WTC11 (cell line): ENCODE results near the gene SAT1. TPM values are rescaled to one million over a fixed set of nuclear protein-coding genes. Genes with fewer than 3 reads are reported as not detected.

ENCODE experiments used
- ATAC-seq: fragments of 200-7000 bp; cut with Tn5 transposase; 2 replicates; pipeline ENCODE4 v1.10.0; 2021; ENCODE audit warnings: mild to moderate bottlenecking, moderate library complexity
- CTCF ChIA-PET: fragments of 300-600 bp; sonication (Branson Sonifier 250); formaldehyde crosslinking; loops from one replicate; lab custom pipeline; 2021; ENCODE audit warnings: antibody characterized with exemption; lab: Charles Lee
- POLR2A ChIA-PET: fragments of 350-600 bp; sonication (Branson Sonifier 250); formaldehyde crosslinking; loops from one replicate; lab custom pipeline; 2021; ENCODE audit warnings: antibody characterized with exemption; lab: Charles Lee
- DNase-seq: peaks from one replicate; pipeline ENCODE4 v3.0.0; 2021; ENCODE audit warnings: low spot score
- H3K27ac Mint-ChIP-seq: 2 replicates; pipeline ENCODE4 v1.8.0; 2021; ENCODE audit warnings: mixed read lengths
- H3K27me3 Mint-ChIP-seq: 2 replicates; pipeline ENCODE4 v1.8.0; 2021; ENCODE audit warnings: low read depth, mild to moderate bottlenecking, moderate library complexity, mixed read lengths
- H3K36me3 Mint-ChIP-seq: 2 replicates; pipeline ENCODE4 v1.8.0; 2021; ENCODE audit warnings: mixed read lengths
- H3K4me1 Mint-ChIP-seq: 2 replicates; pipeline ENCODE4 v1.8.0; 2022; ENCODE audit warnings: mixed read lengths
- H3K4me3 Mint-ChIP-seq: 2 replicates; pipeline ENCODE4 v1.8.0; 2021; ENCODE audit warnings: mild to moderate bottlenecking, moderate library complexity, mixed read lengths
- H3K9me3 Mint-ChIP-seq: 2 replicates; pipeline ENCODE4 v1.8.0; 2021; ENCODE audit warnings: mixed read lengths
- ATF1 ChIP-seq: sonication (generic); formaldehyde crosslinking; IDR thresholded peaks from 2 replicates; pipeline ENCODE4 v1.8.1; 2023; ENCODE audit warnings: mild to moderate bottlenecking, moderate library complexity, missing genetic modification reagents
- EMX1 ChIP-seq: fragments of 250-450 bp; sonication (Bioruptor Pico); IDR thresholded peaks from 2 replicates; pipeline ENCODE4 v1.8.0; 2021; ENCODE audit warnings: mild to moderate bottlenecking
- NFATC4 ChIP-seq: fragments of 250-450 bp; sonication (Bioruptor Pico); IDR thresholded peaks from 2 replicates; pipeline ENCODE4 v1.9.0; 2021; ENCODE audit warnings: mild to moderate bottlenecking
- NFE2L1 ChIP-seq: sonication (generic); formaldehyde crosslinking; IDR thresholded peaks from 2 replicates; pipeline ENCODE4 v1.8.1; 2023; ENCODE audit warnings: missing genetic modification reagents
- NR2C2 ChIP-seq: sonication (generic); formaldehyde crosslinking; IDR thresholded peaks from 2 replicates; pipeline ENCODE4 v1.8.0; 2022; ENCODE audit warnings: mild to moderate bottlenecking, missing genetic modification reagents
- SMAD3 ChIP-seq: sonication (generic); formaldehyde crosslinking; IDR thresholded peaks from 2 replicates; pipeline ENCODE4 v1.8.0; 2022; ENCODE audit warnings: missing genetic modification reagents, mild to moderate bottlenecking, borderline replicate concordance
- TEAD4 ChIP-seq: sonication (generic); formaldehyde crosslinking; IDR thresholded peaks from 2 replicates; pipeline ENCODE4 v1.8.0; 2022; ENCODE audit warnings: mild to moderate bottlenecking, missing genetic modification reagents
- total RNA-seq: library from RNA; stranded (reverse); gene quantifications from 3 replicates; pipeline ENCODE4 v1.2.3, GENCODE V29; 2021
- TF ChIP-seq, protein P1 (sequence below): sonication (generic); formaldehyde crosslinking; IDR thresholded peaks from 2 replicates; pipeline ENCODE4 v1.8.0; 2022; ENCODE audit warnings: missing genetic modification reagents
- TF ChIP-seq, protein P2 (sequence below): sonication (generic); formaldehyde crosslinking; IDR thresholded peaks from 2 replicates; pipeline ENCODE4 v1.8.0; 2022; ENCODE audit warnings: mild to moderate bottlenecking, missing genetic modification reagents
- TF ChIP-seq, protein P3 (sequence below): sonication (generic); formaldehyde crosslinking; IDR thresholded peaks from 2 replicates; pipeline ENCODE4 v1.8.1; 2023; ENCODE audit warnings: mild to moderate bottlenecking, missing genetic modification reagents
- TF ChIP-seq, protein P4 (sequence below): sonication (generic); formaldehyde crosslinking; IDR thresholded peaks from 2 replicates; pipeline ENCODE4 v1.8.1; 2023; ENCODE audit warnings: mild to moderate bottlenecking, missing genetic modification reagents, moderate library complexity
- TF ChIP-seq, protein P5 (sequence below): sonication (generic); formaldehyde crosslinking; IDR thresholded peaks from 2 replicates; pipeline ENCODE4 v1.8.1; 2023; ENCODE audit warnings: mild to moderate bottlenecking, missing genetic modification reagents
- TF ChIP-seq, protein P6 (sequence below): sonication (generic); formaldehyde crosslinking; conservative IDR thresholded peaks from 2 replicates; pipeline ENCODE4 v1.8.1; 2023; ENCODE audit warnings: mild to moderate bottlenecking, low read depth, missing genetic modification reagents, moderate library complexity
- TF ChIP-seq, protein P7 (sequence below): sonication (generic); formaldehyde crosslinking; IDR thresholded peaks from 2 replicates; pipeline ENCODE4 v1.8.0; 2023; ENCODE audit warnings: missing genetic modification reagents
- TF ChIP-seq, protein P8 (sequence below): sonication (generic); formaldehyde crosslinking; IDR thresholded peaks from 2 replicates; pipeline ENCODE4 v1.8.0; 2023; ENCODE audit warnings: mild to moderate bottlenecking, missing genetic modification reagents

The SAT1 gene
- total RNA-seq, 1 experiment from 2014 or later, result 70.7 TPM

DNA sequence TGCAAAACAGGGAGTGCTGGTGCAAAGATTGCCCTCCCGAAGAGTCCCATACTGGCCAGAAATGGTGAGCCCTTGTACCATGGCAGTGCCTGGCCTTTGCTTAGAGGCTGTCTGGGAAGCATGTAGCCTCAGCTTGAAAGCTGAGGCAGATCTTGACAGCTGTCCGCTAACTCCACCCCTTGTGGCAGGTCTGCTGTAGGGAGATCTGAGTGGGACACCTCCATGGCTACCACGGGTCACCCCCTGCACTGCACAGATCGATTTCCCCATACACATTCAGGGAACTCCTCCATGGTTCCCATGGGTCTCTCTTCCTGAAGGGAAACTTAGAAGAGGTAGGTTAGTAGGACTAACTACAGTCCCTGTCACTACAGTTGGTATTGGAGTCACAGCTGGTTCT is 33.8 kb upstream of the SAT1 start (continued):
- TF ChIP-seq, protein P1, sequence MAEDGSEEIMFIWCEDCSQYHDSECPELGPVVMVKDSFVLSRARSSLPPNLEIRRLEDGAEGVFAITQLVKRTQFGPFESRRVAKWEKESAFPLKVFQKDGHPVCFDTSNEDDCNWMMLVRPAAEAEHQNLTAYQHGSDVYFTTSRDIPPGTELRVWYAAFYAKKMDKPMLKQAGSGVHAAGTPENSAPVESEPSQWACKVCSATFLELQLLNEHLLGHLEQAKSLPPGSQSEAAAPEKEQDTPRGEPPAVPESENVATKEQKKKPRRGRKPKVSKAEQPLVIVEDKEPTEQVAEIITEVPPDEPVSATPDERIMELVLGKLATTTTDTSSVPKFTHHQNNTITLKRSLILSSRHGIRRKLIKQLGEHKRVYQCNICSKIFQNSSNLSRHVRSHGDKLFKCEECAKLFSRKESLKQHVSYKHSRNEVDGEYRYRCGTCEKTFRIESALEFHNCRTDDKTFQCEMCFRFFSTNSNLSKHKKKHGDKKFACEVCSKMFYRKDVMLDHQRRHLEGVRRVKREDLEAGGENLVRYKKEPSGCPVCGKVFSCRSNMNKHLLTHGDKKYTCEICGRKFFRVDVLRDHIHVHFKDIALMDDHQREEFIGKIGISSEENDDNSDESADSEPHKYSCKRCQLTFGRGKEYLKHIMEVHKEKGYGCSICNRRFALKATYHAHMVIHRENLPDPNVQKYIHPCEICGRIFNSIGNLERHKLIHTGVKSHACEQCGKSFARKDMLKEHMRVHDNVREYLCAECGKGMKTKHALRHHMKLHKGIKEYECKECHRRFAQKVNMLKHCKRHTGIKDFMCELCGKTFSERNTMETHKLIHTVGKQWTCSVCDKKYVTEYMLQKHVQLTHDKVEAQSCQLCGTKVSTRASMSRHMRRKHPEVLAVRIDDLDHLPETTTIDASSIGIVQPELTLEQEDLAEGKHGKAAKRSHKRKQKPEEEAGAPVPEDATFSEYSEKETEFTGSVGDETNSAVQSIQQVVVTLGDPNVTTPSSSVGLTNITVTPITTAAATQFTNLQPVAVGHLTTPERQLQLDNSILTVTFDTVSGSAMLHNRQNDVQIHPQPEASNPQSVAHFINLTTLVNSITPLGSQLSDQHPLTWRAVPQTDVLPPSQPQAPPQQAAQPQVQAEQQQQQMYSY (CRISPR knock-in tag), result no peak
- TF ChIP-seq, protein P2, sequence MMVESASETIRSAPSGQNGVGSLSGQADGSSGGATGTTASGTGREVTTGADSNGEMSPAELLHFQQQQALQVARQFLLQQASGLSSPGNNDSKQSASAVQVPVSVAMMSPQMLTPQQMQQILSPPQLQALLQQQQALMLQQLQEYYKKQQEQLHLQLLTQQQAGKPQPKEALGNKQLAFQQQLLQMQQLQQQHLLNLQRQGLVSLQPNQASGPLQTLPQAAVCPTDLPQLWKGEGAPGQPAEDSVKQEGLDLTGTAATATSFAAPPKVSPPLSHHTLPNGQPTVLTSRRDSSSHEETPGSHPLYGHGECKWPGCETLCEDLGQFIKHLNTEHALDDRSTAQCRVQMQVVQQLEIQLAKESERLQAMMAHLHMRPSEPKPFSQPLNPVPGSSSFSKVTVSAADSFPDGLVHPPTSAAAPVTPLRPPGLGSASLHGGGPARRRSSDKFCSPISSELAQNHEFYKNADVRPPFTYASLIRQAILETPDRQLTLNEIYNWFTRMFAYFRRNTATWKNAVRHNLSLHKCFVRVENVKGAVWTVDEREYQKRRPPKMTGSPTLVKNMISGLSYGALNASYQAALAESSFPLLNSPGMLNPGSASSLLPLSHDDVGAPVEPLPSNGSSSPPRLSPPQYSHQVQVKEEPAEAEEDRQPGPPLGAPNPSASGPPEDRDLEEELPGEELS (CRISPR knock-in tag), result no peak
- TF ChIP-seq SMAD3 (CRISPR knock-in tag), result no peak

DNA sequence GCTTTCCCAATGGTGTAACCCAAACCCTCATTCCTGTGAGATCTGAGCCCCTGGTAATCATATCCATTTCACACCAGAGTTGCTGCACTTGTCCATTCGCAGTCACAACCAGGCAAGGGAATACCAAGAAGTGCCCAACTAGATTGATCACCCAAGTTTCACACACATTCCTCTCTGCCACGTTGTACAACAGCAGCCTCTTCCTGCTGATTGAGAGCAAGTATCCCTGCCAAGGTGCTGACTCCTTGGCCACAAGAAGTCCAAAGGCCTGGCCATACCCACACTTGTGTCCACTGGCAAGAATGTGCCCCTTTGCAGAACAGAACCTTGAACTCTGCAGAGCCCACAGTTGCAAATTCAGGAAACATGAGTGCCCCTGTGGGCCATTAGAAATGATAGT is 33.4 kb upstream of the SAT1 start:
- no peaks in the 10 kb centered on the region for H3K9me3 Mint-ChIP-seq
- H3K27me3 Mint-ChIP-seq, result no peaks in the 10 kb centered on the region
- H3K36me3 Mint-ChIP-seq, result no peaks in the 10 kb centered on the region
- ChIA-PET CTCF (interaction anchor here (1.4 kb wide), 1 partner anchor 152 kb away, joined by 3 read pairs; no protein-coding TSS in a partner anchor), POLR2A (no interaction called here)
- no peak overlapping the region for H3K4me3 Mint-ChIP-seq
- ATAC-seq (no peak), DNase-seq (no peak)
- H3K27ac Mint-ChIP-seq, result peak overlapping the region; percentile 38; the same call in 1 of the 2 replicates
- no peaks in the 10 kb centered on the region for H3K4me1 Mint-ChIP-seq
- TF ChIP-seq, protein P3, sequence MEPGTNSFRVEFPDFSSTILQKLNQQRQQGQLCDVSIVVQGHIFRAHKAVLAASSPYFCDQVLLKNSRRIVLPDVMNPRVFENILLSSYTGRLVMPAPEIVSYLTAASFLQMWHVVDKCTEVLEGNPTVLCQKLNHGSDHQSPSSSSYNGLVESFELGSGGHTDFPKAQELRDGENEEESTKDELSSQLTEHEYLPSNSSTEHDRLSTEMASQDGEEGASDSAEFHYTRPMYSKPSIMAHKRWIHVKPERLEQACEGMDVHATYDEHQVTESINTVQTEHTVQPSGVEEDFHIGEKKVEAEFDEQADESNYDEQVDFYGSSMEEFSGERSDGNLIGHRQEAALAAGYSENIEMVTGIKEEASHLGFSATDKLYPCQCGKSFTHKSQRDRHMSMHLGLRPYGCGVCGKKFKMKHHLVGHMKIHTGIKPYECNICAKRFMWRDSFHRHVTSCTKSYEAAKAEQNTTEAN, result no peak
- TF ChIP-seq, protein P4, sequence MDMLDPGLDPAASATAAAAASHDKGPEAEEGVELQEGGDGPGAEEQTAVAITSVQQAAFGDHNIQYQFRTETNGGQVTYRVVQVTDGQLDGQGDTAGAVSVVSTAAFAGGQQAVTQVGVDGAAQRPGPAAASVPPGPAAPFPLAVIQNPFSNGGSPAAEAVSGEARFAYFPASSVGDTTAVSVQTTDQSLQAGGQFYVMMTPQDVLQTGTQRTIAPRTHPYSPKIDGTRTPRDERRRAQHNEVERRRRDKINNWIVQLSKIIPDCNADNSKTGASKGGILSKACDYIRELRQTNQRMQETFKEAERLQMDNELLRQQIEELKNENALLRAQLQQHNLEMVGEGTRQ (CRISPR knock-in tag), result no peak
- TF ChIP-seq NFATC4 (CRISPR knock-in tag), result no peak
- TF ChIP-seq, protein P2 (CRISPR knock-in tag), result no peak
- no peak for TF ChIP-seq TEAD4 (CRISPR knock-in tag)
- TF ChIP-seq NFE2L1 (CRISPR knock-in tag), result no peak
- TF ChIP-seq, protein P5, sequence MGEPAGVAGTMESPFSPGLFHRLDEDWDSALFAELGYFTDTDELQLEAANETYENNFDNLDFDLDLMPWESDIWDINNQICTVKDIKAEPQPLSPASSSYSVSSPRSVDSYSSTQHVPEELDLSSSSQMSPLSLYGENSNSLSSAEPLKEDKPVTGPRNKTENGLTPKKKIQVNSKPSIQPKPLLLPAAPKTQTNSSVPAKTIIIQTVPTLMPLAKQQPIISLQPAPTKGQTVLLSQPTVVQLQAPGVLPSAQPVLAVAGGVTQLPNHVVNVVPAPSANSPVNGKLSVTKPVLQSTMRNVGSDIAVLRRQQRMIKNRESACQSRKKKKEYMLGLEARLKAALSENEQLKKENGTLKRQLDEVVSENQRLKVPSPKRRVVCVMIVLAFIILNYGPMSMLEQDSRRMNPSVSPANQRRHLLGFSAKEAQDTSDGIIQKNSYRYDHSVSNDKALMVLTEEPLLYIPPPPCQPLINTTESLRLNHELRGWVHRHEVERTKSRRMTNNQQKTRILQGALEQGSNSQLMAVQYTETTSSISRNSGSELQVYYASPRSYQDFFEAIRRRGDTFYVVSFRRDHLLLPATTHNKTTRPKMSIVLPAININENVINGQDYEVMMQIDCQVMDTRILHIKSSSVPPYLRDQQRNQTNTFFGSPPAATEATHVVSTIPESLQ (CRISPR knock-in tag), result no peak
- no peak for TF ChIP-seq EMX1 (CRISPR knock-in tag)
- TF ChIP-seq, protein P6, sequence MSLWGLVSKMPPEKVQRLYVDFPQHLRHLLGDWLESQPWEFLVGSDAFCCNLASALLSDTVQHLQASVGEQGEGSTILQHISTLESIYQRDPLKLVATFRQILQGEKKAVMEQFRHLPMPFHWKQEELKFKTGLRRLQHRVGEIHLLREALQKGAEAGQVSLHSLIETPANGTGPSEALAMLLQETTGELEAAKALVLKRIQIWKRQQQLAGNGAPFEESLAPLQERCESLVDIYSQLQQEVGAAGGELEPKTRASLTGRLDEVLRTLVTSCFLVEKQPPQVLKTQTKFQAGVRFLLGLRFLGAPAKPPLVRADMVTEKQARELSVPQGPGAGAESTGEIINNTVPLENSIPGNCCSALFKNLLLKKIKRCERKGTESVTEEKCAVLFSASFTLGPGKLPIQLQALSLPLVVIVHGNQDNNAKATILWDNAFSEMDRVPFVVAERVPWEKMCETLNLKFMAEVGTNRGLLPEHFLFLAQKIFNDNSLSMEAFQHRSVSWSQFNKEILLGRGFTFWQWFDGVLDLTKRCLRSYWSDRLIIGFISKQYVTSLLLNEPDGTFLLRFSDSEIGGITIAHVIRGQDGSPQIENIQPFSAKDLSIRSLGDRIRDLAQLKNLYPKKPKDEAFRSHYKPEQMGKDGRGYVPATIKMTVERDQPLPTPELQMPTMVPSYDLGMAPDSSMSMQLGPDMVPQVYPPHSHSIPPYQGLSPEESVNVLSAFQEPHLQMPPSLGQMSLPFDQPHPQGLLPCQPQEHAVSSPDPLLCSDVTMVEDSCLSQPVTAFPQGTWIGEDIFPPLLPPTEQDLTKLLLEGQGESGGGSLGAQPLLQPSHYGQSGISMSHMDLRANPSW (CRISPR knock-in tag), result no peak
- TF ChIP-seq, protein P7, sequence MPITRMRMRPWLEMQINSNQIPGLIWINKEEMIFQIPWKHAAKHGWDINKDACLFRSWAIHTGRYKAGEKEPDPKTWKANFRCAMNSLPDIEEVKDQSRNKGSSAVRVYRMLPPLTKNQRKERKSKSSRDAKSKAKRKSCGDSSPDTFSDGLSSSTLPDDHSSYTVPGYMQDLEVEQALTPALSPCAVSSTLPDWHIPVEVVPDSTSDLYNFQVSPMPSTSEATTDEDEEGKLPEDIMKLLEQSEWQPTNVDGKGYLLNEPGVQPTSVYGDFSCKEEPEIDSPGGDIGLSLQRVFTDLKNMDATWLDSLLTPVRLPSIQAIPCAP (CRISPR knock-in tag), result no peak
- TF ChIP-seq, protein P8, sequence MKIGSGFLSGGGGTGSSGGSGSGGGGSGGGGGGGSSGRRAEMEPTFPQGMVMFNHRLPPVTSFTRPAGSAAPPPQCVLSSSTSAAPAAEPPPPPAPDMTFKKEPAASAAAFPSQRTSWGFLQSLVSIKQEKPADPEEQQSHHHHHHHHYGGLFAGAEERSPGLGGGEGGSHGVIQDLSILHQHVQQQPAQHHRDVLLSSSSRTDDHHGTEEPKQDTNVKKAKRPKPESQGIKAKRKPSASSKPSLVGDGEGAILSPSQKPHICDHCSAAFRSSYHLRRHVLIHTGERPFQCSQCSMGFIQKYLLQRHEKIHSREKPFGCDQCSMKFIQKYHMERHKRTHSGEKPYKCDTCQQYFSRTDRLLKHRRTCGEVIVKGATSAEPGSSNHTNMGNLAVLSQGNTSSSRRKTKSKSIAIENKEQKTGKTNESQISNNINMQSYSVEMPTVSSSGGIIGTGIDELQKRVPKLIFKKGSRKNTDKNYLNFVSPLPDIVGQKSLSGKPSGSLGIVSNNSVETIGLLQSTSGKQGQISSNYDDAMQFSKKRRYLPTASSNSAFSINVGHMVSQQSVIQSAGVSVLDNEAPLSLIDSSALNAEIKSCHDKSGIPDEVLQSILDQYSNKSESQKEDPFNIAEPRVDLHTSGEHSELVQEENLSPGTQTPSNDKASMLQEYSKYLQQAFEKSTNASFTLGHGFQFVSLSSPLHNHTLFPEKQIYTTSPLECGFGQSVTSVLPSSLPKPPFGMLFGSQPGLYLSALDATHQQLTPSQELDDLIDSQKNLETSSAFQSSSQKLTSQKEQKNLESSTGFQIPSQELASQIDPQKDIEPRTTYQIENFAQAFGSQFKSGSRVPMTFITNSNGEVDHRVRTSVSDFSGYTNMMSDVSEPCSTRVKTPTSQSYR (CRISPR knock-in tag), result no peak
- TF ChIP-seq NR2C2 (CRISPR knock-in tag), result no peak
- TF ChIP-seq ATF1, result no peak
